Measurements from ENCODE around the gene SETD6. TPM values are rescaled to one million over a fixed set of nuclear protein-coding genes. Genes with fewer than 3 reads are reported as not detected.

SETD6 gene
- total RNA-seq, 1 experiment from 2014 or later = 22.0 TPM

GRCh38 chr16:58492066-58492465, 23.3 kb upstream of the SETD6 start:
- Histone ChIP-seq H3K79me2 (ENCODE audit: low read length) (no peaks in the 10 kb centered on the region), H2AFZ (ENCODE audit: low read length) (no peak overlapping the region), H3F3A (ENCODE audit: low read length, unreplicated experiment) (no peaks in the 10 kb centered on the region), H3K9ac (ENCODE audit: low read length) (no peak overlapping the region), H3K4me2 (ENCODE audit: low read length) (no peak overlapping the region), H3K9me2 (replicated peaks; ENCODE audit: low read length) (no peaks in the 10 kb centered on the region), H3K36me3 (ENCODE audit: low read depth, low read length) (no peaks in the 10 kb centered on the region), H3K4me1 (ENCODE audit: insufficient read depth, low read length) (no peaks in the 10 kb centered on the region), H3K27me3 (ENCODE audit: low read length) (no peaks in the 10 kb centered on the region), H4K20me1 (ENCODE audit: low read length) (no peaks in the 10 kb centered on the region), H3K27ac (ENCODE audit: low read length) (no peak overlapping the region), H3K9me3 (ENCODE audit: low read length) (no peaks in the 10 kb centered on the region), H3K4me3 (ENCODE audit: low read length) (no peak overlapping the region)
- TF ChIP-seq EZH2phosphoT487 (IDR thresholded peaks at IDR 0.05; ENCODE audit: borderline replicate concordance, low read length) = no peak
- TF ChIP-seq EZH2 (IDR thresholded peaks at IDR 0.05; ENCODE audit: low read length, unreplicated experiment) = no peak
- TF ChIP-seq CTCF (conservative IDR thresholded peaks at IDR 0.05; ENCODE audit: low read depth, low read length) = no peak
- DNase-seq = no peak
- intact Hi-C loops (cut with micrococcal nuclease) = no loop called here
- ATAC-seq = no peak
- ChIA-PET CTCF (no interaction called here), POLR2A (ENCODE audit: unreplicated experiment) (no interaction called here)
- BruUV-seq (replicated peaks) = no TSS peak

GRCh38 chr16:58492735-58493134, 22.6 kb upstream of the SETD6 start:
- Histone ChIP-seq H3K27ac (ENCODE audit: low read length) (no peak overlapping the region), H4K20me1 (ENCODE audit: low read length) (no peaks in the 10 kb centered on the region), H3K9me3 (ENCODE audit: low read length) (no peaks in the 10 kb centered on the region), H3K79me2 (ENCODE audit: low read length) (no peaks in the 10 kb centered on the region), H3K4me2 (ENCODE audit: low read length) (no peak overlapping the region), H3K27me3 (ENCODE audit: low read length) (no peaks in the 10 kb centered on the region), H3K9ac (ENCODE audit: low read length) (no peak overlapping the region), H3F3A (ENCODE audit: low read length, unreplicated experiment) (no peaks in the 10 kb centered on the region), H3K36me3 (ENCODE audit: low read depth, low read length) (no peaks in the 10 kb centered on the region), H3K4me1 (ENCODE audit: insufficient read depth, low read length) (no peaks in the 10 kb centered on the region), H3K9me2 (replicated peaks; ENCODE audit: low read length) (no peaks in the 10 kb centered on the region), H3K4me3 (ENCODE audit: low read length) (no peak overlapping the region), H2AFZ (ENCODE audit: low read length) (no peak overlapping the region)
- no peak for TF ChIP-seq CTCF (conservative IDR thresholded peaks at IDR 0.05; ENCODE audit: low read depth, low read length)
- TF ChIP-seq EZH2phosphoT487 (IDR thresholded peaks at IDR 0.05; ENCODE audit: borderline replicate concordance, low read length) = no peak
- no peak for TF ChIP-seq EZH2 (IDR thresholded peaks at IDR 0.05; ENCODE audit: low read length, unreplicated experiment)
- intact Hi-C loops (cut with micrococcal nuclease) = no loop called here
- ChIA-PET POLR2A (ENCODE audit: unreplicated experiment) (no interaction called here), CTCF (no interaction called here)
- DNase-seq (no peak), ATAC-seq (0 out of 2 replicates have a peak, but pooled peaks have one; percentile 9)
- no TSS peak for BruUV-seq (replicated peaks)

- Histone ChIP-seq H3K4me3 (ENCODE audit: low read length) (no peak overlapping the region), H3K4me2 (ENCODE audit: low read length) (no peak overlapping the region), H3K27ac (ENCODE audit: low read length) (no peak overlapping the region), H3K9me3 (ENCODE audit: low read length) (no peaks in the 10 kb centered on the region), H4K20me1 (ENCODE audit: low read length) (no peaks in the 10 kb centered on the region), H3K79me2 (ENCODE audit: low read length) (no peaks in the 10 kb centered on the region), H3K27me3 (ENCODE audit: low read length) (no peaks in the 10 kb centered on the region), H3K36me3 (ENCODE audit: low read depth, low read length) (no peaks in the 10 kb centered on the region), H3K9me2 (replicated peaks; ENCODE audit: low read length) (no peaks in the 10 kb centered on the region), H2AFZ (ENCODE audit: low read length) (no peak overlapping the region), H3K4me1 (ENCODE audit: insufficient read depth, low read length) (no peaks in the 10 kb centered on the region), H3F3A (ENCODE audit: low read length, unreplicated experiment) (no peaks in the 10 kb centered on the region), H3K9ac (ENCODE audit: low read length) (no peak overlapping the region)
- DNase-seq (no peak), ATAC-seq (no peak)
- CTCF ChIA-PET = interaction anchor here (0.5 kb wide), 1 partner anchor 192 kb away, joined by 4 read pairs; no protein-coding TSS in a partner anchor
- POLR2A ChIA-PET (ENCODE audit: unreplicated experiment) = no interaction called here
- no peak for TF ChIP-seq EZH2 (IDR thresholded peaks at IDR 0.05; ENCODE audit: low read length, unreplicated experiment)
- TF ChIP-seq CTCF (conservative IDR thresholded peaks at IDR 0.05; ENCODE audit: low read depth, low read length) = no peak
- no peak for TF ChIP-seq EZH2phosphoT487 (IDR thresholded peaks at IDR 0.05; ENCODE audit: borderline replicate concordance, low read length)
- intact Hi-C loops (cut with micrococcal nuclease) = no loop called here
- no TSS peak for BruUV-seq (replicated peaks)
These were observed 21.4 kb upstream of the SETD6 start for GRCh38 chr16:58493756-58494431.

Measured in PC-3 (cell line).